ENCODE results near the gene ZNF319.

Gene ZNF319

DNA sequence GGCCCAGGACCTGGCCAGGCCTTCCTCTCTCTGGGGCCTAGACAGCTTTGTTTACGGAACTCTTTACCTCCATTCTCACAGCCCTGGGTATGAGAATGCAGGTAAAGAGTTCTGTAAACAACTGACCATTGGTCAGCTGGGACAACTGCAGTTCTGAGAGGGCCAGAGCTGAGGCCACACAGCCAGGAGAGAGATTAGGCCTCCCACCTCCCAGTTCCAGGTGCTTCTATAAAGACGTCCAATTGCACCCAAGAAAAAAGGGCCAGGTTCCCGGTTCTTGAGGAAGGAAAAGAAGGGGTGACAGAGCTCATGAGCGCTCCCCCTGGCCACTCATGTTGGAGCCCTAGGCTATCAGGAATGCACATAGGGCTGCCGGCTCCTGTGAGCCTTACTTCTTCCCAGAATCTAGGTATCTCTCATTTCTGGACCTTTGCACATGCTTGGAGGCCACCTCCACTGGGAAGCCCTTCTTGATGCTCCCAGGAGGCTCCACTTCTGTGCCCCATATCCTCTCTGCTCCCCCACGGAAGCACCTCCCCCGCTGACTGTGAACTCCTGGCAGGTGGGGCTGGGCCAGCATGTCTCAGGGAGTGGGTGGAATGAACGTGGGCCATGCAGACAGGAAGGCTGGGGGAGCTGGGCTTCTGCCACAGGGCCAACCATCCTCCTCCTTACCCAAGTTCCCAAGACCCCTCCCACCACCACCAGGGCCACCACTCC, 42.6 kb downstream of the ZNF319 start:
- in situ Hi-C loops (cut with MboI; ENCODE audit: low sequenced_read_pairs) = no loop called here

DNA sequence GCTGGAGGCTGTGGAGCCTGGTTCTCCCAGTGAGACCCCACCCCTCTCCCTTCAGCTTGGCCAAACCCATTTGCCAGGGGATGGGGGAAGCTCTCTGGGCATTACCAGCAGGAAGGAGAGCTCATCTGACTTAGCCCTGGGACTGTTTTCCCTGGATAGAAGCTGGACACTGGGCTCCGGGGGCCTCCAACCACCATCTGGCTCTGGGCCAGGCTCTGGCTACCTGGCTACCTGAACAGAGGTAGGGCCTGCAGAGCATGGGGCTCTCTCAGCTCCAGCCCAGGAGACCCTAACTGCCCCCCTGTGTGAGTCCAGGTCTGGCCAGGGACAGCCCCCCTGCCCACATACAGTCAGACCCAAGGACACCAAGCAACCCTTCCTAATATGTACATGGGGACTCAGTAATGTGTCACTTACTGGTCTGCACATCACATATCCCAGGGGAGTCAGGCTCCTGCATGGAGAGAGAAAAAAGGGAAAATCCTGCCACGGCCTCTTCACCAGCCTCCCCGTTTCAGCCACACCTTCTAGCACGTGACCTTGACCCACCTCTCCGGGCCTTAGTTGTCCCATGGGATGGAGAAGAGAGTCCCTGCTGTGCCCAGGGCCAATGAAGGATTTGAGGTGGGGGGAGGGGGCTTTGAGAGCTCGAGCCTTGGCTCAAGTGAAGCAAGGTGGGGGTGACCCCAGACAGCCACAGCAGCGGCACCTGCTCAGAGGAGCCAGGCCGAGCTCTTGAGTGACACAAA, 43.4 kb downstream of the ZNF319 start:
- in situ Hi-C loops (cut with MboI; ENCODE audit: low sequenced_read_pairs) = no loop called here

DNA sequence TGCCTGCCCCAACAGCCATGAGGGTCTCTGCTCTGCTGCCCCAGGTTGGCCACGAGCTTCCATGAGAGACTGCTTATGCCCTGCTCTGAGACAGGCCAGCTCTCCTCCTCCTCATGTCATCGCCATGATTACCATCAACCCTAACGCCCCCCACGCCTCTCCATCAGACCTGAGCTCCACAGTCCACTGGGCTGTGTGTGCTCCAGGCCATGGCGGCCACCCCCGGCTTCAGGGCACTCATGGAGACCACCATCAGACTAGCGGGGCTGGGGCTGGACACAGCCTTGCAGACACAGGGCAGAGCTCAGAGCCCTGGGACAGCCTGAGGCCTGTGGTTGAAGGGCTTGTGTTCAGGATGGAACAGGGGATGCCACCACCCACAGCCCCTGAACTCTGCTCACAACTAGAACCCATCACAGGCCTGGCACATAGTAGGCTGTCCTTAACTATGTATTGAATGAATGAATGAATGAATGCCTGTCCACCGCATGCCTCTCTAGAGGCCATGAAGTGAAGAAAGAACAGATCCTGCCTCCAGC, 44.1 kb downstream of the ZNF319 start:
- in situ Hi-C loops (cut with MboI; ENCODE audit: low sequenced_read_pairs) = no loop called here

DNA sequence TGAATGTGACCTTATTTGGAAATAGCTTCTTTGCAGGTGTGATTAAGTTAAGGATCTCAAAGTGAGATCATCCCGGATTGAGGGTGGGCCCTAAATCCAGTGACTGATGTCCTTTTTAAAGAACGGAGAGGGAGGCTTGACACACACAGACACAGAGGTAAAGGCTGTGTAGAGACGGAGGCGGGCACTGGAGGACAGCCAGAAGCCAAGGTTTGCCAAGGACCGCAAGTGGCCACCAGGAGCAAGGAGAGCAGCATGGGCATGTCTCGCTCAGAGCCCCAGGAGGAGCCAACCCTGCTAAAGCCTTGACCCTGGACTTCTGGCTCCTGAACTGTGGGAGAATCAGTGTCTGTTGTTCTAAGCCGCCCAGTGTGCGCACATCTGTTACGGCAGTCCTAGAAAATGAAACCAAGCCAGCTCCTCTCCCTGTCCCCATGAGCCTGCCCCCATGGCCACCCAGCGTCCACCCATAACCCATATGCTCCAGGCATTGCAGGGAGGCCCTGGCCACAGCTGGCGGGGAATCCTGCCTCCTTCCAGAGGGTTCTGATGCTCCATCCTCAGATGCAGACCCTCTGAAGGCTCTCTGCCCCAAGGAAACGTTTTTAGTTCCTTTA, 44.8 kb downstream of the ZNF319 start:
- in situ Hi-C loops (cut with MboI; ENCODE audit: low sequenced_read_pairs) = no loop called here

DNA sequence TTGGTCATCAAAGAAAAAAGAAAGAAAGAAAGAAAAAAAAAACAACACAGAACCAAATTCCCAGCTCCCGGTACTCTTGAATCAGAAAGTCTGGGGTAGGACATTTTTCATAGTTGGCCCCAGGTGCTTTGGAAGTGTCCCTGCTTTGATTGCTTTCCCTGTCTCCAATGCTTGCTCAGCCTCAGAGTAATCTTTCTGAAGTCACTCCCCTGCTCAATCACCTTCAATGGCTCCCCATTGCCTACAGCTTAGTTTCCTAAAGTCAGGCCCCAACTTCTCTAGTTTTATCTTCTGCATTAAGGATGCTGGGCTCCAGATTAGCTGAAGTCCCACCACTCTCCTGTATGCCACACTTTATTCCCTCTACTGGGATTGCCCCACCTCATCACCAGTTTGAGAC, 46.6 kb downstream of the ZNF319 start:
- in situ Hi-C loops (cut with MboI; ENCODE audit: low sequenced_read_pairs) = no loop called here

DNA sequence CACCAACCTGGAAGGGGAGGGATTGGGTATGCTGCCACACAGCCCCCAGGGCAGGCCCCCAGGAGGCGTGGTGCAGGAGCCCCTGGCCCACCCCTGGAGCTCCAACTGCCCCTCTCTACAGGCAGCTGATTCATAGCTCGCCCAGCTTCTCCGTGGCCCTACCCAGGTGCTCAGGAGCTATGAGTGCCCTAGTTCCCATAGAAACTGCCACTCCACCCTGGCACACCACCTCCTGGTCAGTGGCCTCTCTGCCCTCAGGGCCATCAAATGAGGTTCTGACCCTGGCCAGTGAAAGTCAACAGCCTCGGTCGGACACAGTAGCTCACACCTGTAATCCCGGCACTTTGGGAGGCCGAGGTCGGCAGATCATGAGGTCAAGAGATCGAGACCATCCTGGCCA, 47.6 kb downstream of the ZNF319 start:
- in situ Hi-C loops (cut with MboI; ENCODE audit: low sequenced_read_pairs) = no loop called here

DNA sequence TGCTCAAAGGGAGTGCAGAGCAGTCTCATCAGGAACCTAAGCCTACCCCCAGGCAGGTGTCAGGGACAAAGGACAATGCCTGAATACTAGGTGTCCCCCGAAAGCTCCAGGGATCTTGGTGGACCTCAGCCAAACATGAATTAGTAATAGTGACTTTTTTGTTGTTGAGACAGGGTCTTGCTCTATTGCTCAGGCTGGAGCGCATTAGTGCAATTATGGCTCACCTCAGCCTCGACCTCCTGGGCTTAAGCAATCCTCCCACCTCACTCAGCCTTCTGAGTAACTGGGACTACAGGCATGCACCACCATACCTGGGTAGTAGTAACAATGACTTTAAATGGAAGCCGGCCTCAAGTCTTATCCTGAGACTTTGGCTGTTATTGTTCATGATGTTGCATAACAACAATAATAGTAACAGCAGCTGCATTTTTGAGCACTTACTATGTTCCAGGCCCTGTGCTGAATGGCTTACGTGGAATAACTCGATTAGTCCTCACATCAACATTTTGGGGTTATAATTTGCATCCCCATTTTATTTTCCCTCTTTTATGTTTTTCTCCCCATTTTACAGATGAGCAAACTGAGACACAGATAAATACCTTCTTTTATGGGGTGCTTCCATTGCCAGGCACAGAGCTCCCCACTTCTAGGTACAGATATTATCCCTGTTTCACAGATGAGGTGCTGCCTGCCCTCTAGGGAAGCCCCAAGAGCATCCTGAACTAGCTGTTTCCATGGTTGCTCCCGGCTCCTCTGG, 49.1 kb downstream of the ZNF319 start:
- in situ Hi-C loops (cut with MboI; ENCODE audit: low sequenced_read_pairs) = no loop called here

DNA sequence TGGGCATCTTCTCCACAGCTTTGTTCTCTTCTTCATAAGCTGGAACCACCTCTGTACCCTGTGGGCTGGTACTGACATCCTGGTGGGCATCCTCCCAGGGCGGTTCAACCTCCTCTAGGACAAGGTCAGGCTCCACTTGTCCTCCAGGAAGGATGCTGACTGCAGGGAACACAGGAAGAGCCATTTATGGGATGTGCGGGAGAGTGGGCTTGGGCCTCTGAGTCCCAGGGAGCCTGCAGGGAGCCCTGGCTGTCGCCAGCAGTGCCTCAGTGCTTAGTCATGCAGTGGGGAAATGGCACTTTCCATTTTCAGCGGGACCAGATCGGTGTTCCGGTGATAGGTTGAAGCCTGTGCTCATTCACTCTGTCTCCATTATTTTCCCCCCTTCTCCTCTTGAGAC, 50.1 kb downstream of the ZNF319 start:
- in situ Hi-C loops (cut with MboI; ENCODE audit: low sequenced_read_pairs) = no loop called here

DNA sequence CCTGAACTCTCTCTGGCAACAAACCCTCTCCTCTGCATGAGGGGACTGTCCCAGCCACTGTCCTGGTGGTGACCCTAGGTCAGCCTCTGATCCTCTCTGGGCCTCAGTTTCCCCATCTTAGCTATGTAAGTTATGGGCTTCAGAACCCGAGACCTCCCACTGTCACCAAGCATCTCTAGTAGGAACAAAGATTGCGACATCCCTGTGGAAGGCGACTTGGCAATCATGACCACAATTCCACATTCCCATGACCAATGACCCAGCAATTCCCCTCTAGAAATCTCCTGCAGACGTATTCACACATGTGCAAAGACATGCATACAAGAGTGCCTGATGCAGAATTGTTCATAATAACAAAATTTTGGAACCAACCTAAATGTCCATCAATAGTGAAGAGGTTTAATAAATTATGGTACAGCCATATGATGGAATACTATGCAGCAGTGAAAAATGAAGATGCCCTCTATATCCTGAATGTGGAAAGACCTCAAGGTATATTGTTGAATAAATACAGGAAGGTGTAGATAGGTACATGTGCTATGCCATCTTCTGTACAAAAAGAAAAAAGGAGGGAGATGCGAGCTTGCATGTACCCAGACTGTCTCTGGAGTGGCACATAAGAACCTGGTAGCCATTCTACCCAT, 50.8 kb downstream of the ZNF319 start:
- in situ Hi-C loops (cut with MboI; ENCODE audit: low sequenced_read_pairs) = no loop called here

DNA sequence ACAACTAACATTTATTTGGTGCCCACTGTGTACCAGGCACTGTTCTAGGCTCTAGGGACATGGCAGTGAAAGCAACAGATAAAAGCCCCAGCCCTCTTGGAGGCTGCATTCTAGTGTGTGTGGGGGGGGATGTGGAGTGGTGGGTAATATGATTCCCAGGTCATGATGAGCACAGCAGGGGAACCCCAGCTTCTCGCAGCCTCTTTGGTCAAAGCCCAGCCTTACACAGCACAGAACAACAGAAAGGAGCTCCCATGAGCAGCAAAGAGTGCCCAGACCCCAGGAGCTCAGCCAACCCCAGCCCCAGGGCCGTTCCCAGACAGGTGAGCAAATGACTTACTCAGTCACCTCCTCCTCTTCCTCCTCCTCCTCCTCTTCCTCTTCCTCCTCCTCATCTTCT, 51.5 kb downstream of the ZNF319 start:
- in situ Hi-C loops (cut with MboI; ENCODE audit: low sequenced_read_pairs) = no loop called here

DNA sequence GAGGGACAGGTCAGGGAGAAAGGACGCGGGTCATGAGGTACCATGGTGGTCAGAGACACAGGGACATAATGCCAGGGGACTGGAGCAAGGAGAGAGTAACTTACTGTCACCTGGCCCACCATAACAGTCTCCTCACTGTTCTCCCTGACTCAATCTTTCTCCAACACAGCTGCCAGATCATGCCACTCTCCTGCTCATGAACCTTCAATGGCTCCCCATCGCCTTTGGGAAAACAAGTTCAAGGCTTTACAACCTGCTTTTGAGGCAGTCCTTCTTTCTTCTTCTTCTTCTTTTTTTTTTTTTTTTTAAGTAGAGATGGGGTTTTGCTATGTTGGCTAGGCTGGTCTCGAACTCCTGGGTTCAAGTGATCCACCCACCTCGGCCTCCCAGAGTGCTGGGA, 52.4 kb downstream of the ZNF319 start:
- in situ Hi-C loops (cut with MboI; ENCODE audit: low sequenced_read_pairs) = no loop called here

DNA sequence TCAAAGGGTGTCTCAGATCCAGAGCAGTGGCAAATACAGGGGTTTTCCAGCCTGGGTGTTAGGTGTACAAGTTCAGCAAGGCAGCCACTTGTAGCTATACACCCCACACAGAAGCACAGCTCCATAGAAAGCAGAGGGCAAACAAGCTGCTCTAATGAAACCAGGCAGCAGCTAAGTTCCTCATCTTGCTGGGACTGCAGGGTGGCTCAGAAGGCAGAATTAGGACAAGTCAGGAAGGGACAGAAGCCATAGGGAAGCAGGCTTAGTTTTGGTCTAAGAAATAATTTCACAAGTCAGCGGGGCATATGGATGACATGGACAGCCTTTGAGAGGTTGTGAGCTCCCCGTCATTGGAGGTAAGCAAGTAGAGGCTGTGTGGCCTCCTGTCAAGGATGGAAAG, 53.2 kb downstream of the ZNF319 start:
- in situ Hi-C loops (cut with MboI; ENCODE audit: low sequenced_read_pairs) = no loop called here

DNA sequence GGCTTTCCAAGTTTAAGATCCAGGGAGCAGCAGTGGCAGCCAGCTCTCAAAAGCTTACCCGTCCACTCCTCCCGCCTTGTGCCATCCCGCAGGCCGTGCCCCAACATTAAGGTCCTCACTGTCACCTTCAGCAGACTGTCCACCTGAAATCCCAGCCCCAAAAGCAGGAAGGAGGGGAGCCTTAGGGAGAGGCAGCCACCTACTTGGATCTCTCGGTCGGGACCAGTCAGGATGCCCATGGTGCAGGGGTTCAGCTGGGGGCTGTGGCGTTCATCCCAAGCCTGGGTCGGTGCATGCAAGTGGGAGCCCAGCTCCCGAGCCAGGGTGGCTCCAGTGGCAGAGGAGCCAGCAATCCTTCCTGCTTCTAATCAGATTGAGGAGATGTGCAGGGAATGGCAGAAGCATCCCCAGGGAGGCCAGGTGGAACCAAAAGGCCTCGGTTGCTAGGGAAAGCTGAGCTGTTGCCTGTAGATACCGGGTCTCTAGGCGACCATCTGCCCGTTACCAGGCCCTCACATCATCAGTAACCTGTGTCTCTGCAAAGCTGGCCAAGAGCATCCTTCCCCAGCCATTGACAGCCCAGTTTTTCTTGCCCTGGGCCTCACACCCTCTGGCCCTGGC, 54.2 kb downstream of the ZNF319 start:
- in situ Hi-C loops (cut with MboI; ENCODE audit: low sequenced_read_pairs) = no loop called here

DNA sequence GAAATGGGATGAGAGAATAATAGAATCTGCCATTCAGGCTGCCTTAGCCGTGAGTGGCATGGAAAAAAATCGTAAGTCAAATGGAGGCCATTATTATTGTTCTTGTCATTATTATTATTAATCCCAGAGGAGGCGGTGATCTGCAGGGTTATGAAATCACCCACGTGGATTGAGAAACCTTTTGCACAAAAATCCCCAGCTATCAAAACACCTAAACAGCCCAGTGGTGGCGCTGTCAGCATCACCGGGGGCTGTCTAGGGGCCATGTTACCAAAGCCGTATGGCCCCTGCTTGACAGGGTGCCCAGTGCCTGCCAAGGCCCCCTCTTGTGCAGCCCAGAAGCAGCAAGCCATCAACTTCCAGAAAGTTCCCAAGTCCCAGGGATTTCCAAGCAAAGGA, 54.7 kb downstream of the ZNF319 start:
- in situ Hi-C loops (cut with MboI; ENCODE audit: low sequenced_read_pairs) = no loop called here

DNA sequence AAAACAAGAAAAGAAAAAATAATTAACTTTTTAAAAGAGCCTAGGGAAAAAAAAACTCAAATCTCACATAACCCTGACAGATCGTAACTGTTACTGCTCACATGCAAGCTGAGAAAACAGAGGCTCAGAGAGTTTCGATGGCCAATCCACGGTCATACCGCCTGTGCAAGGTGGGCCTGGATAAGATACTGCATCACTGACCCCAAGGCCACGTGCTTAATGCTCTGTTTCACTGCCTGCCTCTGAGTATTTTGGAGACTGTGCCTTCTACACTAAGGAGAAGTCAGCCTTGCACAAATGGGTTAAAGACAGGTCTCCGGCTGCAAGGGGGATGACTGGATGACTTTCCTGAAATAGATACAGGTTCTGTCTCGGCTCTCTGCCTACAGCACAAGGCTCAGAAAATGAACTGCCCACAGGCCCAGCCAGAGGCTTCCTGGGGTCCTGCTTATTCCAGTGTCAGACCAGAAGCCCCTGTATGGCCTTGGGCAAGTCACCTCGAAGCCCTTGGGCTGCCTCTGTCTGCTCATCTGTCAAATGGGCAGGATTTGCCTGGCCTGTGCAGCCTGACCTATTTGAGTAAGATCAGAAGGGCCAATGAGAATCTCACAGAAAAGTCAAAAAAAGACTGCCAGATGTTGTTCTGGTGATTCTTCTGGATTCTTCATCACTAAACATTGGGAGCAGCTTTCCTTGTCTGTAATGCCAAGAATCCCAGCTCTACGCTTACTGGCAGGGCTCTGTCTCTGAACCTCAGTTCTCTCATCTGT, 55.3 kb downstream of the ZNF319 start:
- in situ Hi-C loops (cut with MboI; ENCODE audit: low sequenced_read_pairs) = no loop called here

Data from hTERT RPE-1 (cell line).